Activated CD8-positive, alpha-beta T cell treated with anti-CD3 and anti-CD28 coated beads, Interleukin-2, amount 10 ng/mL, durations not matched to agents 7 days and 5 days (primary cell): ENCODE results near the gene FARP1. TPM values are rescaled to one million over a fixed set of nuclear protein-coding genes. Genes with fewer than 3 reads are reported as not detected.

Source experiments
- ATAC-seq: fragments of 150-1000 bp; cut with Tn5 transposase; one replicate; pipeline ENCODE4 v1.10.0; 2021; ENCODE audit warnings: moderate library complexity
- CTCF ChIA-PET: fragments of 350-600 bp; sonication (Branson Sonifier 250); formaldehyde crosslinking; loops from one replicate; lab custom pipeline; 2021; ENCODE audit warnings: antibody characterized with exemption; lab: Charles Lee
- POLR2A ChIA-PET: fragments of 350-600 bp; sonication (Branson Sonifier 250); formaldehyde crosslinking; loops from one replicate; lab custom pipeline; 2021; ENCODE audit warnings: antibody characterized with exemption; lab: Charles Lee
- DNase-seq: peaks from one replicate; pipeline ENCODE4 v3.0.0-alpha.2; 2020
- H3K27ac Mint-ChIP-seq: one replicate; pipeline ENCODE4 v1.8.0; 2021; ENCODE audit warnings: mild to moderate bottlenecking, mixed read lengths
- H3K27me3 Mint-ChIP-seq: one replicate; pipeline ENCODE4 v1.8.0; 2021; ENCODE audit warnings: low read depth, mixed read lengths
- H3K36me3 Mint-ChIP-seq: one replicate; pipeline ENCODE4 v1.8.0; 2021; ENCODE audit warnings: low read depth, mixed read lengths
- H3K4me1 Mint-ChIP-seq: one replicate; pipeline ENCODE4 v1.8.0; 2021; ENCODE audit warnings: low read depth, mixed read lengths
- H3K4me3 Mint-ChIP-seq: one replicate; pipeline ENCODE4 v1.8.0; 2021; ENCODE audit warnings: mild to moderate bottlenecking, mixed read lengths
- H3K9me3 Mint-ChIP-seq: one replicate; pipeline ENCODE4 v1.8.0; 2022; ENCODE audit warnings: mixed read lengths; ENCODE audit not compliant: insufficient read depth
- total RNA-seq, 2 experiments: library from RNA; stranded (reverse); gene quantifications; one replicate each; pipeline ENCODE4 v1.2.3, GENCODE V29; 2021

Gene FARP1
- total RNA-seq, 2 experiments from 2014 or later, result 1.1 to 1.2 TPM

DNA sequence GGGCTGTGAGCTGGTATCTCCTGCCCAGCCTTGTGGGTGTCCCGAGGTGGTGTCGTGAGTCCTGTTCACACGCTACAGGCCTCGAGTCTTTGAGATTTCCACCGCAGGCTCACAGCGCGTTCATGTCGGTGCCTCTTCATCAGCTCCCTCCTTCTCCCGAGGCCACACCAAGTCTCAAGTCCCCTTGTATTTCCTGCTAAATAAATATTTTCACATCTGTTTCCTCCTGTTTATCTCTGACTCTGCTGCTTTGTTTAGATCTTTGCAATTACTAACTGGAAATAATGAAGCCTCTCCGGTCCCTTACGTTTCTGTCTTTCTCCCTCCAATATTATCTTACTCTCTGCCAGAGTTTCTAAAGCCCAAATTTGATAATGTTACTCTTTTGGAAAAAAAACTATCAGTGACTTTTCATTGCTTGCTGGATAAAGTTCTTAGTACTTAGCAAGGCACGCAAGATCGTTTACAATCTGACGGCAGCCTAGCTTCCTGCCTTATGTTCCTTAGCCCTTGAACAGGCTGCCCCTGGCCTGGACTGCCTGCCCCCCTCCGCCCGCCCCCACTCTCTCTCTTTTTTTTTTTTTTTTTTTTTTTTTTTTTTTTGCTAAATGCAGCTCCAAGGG, 164.7 kb downstream of the FARP1 start:
- peaks cover 7% of the 10 kb centered on the region for H3K27me3 Mint-ChIP-seq
- no peak overlapping the region for H3K4me3 Mint-ChIP-seq
- DNase-seq, result no peak
- POLR2A ChIA-PET, result no interaction called here
- no peaks in the 10 kb centered on the region for H3K36me3 Mint-ChIP-seq
- CTCF ChIA-PET, result no interaction called here
- H3K27ac Mint-ChIP-seq, result no peak overlapping the region
- no peaks in the 10 kb centered on the region for H3K9me3 Mint-ChIP-seq
- no peak for ATAC-seq
- no peaks in the 10 kb centered on the region for H3K4me1 Mint-ChIP-seq

- no peaks in the 10 kb centered on the region for H3K36me3 Mint-ChIP-seq
- H3K4me3 Mint-ChIP-seq, result no peak overlapping the region
- peaks cover 3% of the 10 kb centered on the region for H3K27me3 Mint-ChIP-seq
- ChIA-PET POLR2A (no interaction called here), CTCF (no interaction called here)
- no peak for DNase-seq
- no peaks in the 10 kb centered on the region for H3K9me3 Mint-ChIP-seq
- ATAC-seq, result no peak
- no peak overlapping the region for H3K27ac Mint-ChIP-seq
- no peaks in the 10 kb centered on the region for H3K4me1 Mint-ChIP-seq
Observed at GRCh38 chr13:98308086-98308911, 165.4 kb downstream of the FARP1 start.

- Mint-ChIP-seq H3K27me3 (peaks cover 3% of the 10 kb centered on the region), H3K4me1 (no peaks in the 10 kb centered on the region), H3K27ac (no peak overlapping the region), H3K36me3 (no peaks in the 10 kb centered on the region), H3K9me3 (no peaks in the 10 kb centered on the region), H3K4me3 (no peak overlapping the region)
- DNase-seq (no peak), ATAC-seq (no peak)
- CTCF ChIA-PET, result no interaction called here
- POLR2A ChIA-PET, result no interaction called here
Observed at GRCh38 chr13:98309569-98310335, 166.9 kb downstream of the FARP1 start.

DNA sequence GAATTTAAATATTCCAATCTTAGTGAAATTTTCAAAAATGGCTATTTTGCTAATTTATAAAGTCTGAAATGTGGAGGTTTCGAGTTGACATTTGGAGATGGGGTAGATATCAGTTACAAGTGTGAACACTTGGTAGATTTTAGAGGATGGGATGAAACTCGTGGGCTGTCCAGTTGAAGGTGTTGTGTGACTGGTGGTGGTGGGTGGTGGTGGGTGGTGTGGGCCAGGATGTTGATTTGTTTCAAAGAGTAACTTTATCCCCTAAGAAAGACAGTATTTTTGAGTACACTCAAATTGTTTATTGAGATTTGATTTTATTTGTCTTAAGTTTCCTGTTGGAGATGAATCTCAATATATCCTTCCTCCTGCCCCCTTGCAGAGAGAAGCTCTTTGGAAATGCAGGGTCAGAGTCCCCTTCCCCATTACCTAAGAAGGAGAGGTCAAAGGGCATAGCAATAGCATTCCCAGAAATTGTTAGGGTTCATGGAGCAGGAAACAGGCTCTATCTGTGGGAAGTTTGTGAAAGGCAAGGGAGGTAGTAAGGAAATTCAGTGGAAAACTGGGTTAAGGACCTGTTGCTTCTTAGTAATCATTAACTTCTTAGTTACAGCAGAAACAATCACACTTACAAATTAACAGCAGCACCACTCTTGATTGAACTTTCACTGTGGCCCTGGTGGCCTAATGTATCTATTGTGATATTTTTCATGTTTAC, 167.7 kb downstream of the FARP1 start:
- no peaks in the 10 kb centered on the region for H3K9me3 Mint-ChIP-seq
- no peak overlapping the region for H3K4me3 Mint-ChIP-seq
- H3K36me3 Mint-ChIP-seq, result no peaks in the 10 kb centered on the region
- no peaks in the 10 kb centered on the region for H3K4me1 Mint-ChIP-seq
- CTCF ChIA-PET, result interaction anchor here (0.9 kb wide), 1 partner anchor 32 kb away, joined by 3 read pairs; no protein-coding TSS in a partner anchor
- no peak for DNase-seq
- POLR2A ChIA-PET, result no interaction called here
- no peak overlapping the region for H3K27ac Mint-ChIP-seq
- no peak for ATAC-seq
- peaks cover 2% of the 10 kb centered on the region for H3K27me3 Mint-ChIP-seq

GRCh38 chr13:98311200-98311548, 168.3 kb downstream of the FARP1 start:
- Mint-ChIP-seq H3K9me3 (no peaks in the 10 kb centered on the region), H3K36me3 (no peaks in the 10 kb centered on the region), H3K27ac (no peak overlapping the region), H3K4me3 (no peak overlapping the region), H3K27me3 (no peaks in the 10 kb centered on the region), H3K4me1 (no peaks in the 10 kb centered on the region)
- ChIA-PET CTCF (interaction anchor here (0.9 kb wide), 1 partner anchor 33 kb away, joined by 3 read pairs; no protein-coding TSS in a partner anchor), POLR2A (no interaction called here)
- ATAC-seq (no peak), DNase-seq (no peak)

- no peaks in the 10 kb centered on the region for H3K9me3 Mint-ChIP-seq
- H3K4me3 Mint-ChIP-seq, result no peak overlapping the region
- H3K4me1 Mint-ChIP-seq, result no peaks in the 10 kb centered on the region
- ChIA-PET POLR2A (no interaction called here), CTCF (no interaction called here)
- H3K27me3 Mint-ChIP-seq, result no peaks in the 10 kb centered on the region
- no peak for ATAC-seq
- DNase-seq, result no peak
- H3K36me3 Mint-ChIP-seq, result no peaks in the 10 kb centered on the region
- no peak overlapping the region for H3K27ac Mint-ChIP-seq
Observed at GRCh38 chr13:98312606-98313005, 169.7 kb downstream of the FARP1 start.

DNA sequence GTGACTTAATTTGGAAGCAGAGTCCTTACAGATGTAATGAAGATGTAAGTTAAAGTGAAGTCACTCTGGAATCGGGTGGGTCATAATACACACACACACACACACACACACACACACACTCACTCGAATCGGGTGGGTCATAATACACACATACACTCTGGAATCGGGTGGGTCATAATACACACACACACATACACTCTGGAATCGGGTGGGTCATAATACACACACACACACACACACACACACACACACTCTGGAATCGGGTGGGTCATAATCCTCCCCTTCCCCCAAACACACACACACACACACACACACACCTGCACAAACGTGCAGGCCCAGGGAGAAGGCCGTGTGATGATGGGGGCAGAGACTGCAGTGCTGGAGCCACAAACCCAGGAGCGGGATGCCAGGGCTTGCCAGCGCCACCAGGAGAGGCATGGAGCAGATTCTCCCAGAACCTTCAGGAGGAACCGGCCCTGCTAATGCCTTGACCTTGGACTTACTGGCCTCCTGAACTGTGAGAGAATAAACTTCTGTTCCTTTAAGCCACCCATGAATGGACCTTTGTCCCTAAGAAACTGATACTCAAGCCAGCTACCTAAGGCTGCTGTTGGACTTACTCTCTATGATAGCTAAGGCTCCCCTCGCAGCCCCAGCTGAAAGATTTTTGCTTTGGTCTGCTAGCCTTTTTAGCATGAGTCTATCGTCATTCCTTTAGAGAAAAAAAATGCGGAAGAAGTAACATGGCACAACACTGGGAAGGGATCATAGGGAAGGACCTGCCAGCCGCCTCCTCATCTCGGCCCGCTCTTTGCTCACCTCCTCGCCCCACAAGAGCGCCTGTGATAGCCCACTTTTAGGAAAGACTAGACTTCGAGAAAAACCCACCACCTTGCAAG, 170.4 kb downstream of the FARP1 start:
- H3K4me3 Mint-ChIP-seq, result no peak overlapping the region
- DNase-seq, result no peak
- CTCF ChIA-PET, result no interaction called here
- no peaks in the 10 kb centered on the region for H3K9me3 Mint-ChIP-seq
- POLR2A ChIA-PET, result no interaction called here
- ATAC-seq, result no peak
- H3K36me3 Mint-ChIP-seq, result no peaks in the 10 kb centered on the region
- H3K4me1 Mint-ChIP-seq, result no peaks in the 10 kb centered on the region
- no peaks in the 10 kb centered on the region for H3K27me3 Mint-ChIP-seq
- H3K27ac Mint-ChIP-seq, result no peak overlapping the region

GRCh38 chr13:98313922-98314292, 171.0 kb downstream of the FARP1 start:
- Mint-ChIP-seq H3K27ac (no peak overlapping the region), H3K4me1 (no peaks in the 10 kb centered on the region), H3K27me3 (no peaks in the 10 kb centered on the region), H3K36me3 (no peaks in the 10 kb centered on the region), H3K4me3 (no peak overlapping the region), H3K9me3 (no peaks in the 10 kb centered on the region)
- no peak for DNase-seq
- no peak for ATAC-seq
- CTCF ChIA-PET, result no interaction called here
- POLR2A ChIA-PET, result no interaction called here

DNA sequence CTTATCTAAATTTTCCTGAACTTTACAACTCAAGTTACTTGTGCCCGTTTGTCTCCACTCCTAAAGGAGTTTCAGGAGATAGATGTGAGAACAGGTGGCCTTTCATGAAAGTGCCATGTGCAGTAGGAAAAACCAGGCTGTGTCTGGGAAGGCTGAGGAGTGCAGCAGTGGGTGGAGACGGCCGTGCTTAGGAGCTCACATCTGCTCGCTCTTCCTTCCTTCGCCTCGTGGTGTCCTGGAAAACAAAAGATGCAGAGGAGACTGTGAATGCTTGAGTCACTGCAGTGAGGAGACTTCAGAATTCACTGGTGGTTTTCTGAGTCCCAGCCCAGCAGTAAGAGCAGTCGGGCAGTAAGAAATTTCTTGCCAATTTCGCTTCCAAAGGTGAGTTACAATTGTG, 172.6 kb downstream of the FARP1 start:
- CTCF ChIA-PET, result no interaction called here
- ATAC-seq (no peak), DNase-seq (no peak)
- POLR2A ChIA-PET, result no interaction called here
- Mint-ChIP-seq H3K4me1 (no peaks in the 10 kb centered on the region), H3K9me3 (no peaks in the 10 kb centered on the region), H3K4me3 (no peak overlapping the region), H3K27me3 (no peaks in the 10 kb centered on the region), H3K27ac (no peak overlapping the region), H3K36me3 (no peaks in the 10 kb centered on the region)

DNA sequence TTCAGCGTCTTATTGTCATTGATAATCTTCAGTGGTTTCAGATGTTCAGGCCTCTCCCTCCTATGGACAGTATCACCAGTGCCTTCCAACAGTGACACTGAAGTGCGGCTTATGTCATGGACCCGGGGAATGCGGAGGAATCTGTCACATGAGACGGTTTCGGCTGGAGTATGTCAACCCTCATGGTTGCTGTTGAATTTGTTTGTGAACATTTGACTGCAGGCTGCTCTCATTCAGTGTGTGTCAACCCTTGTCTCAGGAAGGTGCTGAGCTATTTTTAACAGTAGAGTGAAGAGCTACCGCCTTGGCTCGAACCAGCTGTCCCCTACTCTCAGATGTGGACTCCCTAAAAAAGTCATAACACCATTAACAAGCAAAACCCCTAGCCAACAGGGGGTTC, 173.0 kb downstream of the FARP1 start:
- CTCF ChIA-PET, result no interaction called here
- no peak for DNase-seq

GRCh38 chr13:98317573-98318171, 174.8 kb downstream of the FARP1 start:
- H3K4me3 Mint-ChIP-seq, result no peak overlapping the region
- CTCF ChIA-PET, result no interaction called here

More for the DNA sequence above, 173.0 kb downstream of the FARP1 start:
- no peak overlapping the region for H3K27ac Mint-ChIP-seq
- no peaks in the 10 kb centered on the region for H3K9me3 Mint-ChIP-seq
- no peak overlapping the region for H3K4me3 Mint-ChIP-seq
- no peaks in the 10 kb centered on the region for H3K36me3 Mint-ChIP-seq
- no peaks in the 10 kb centered on the region for H3K4me1 Mint-ChIP-seq
- POLR2A ChIA-PET, result no interaction called here
- ATAC-seq, result no peak
- H3K27me3 Mint-ChIP-seq, result no peaks in the 10 kb centered on the region

More at GRCh38 chr13:98317573-98318171, 174.8 kb downstream of the FARP1 start:
- Mint-ChIP-seq H3K27ac (no peak overlapping the region), H3K36me3 (no peaks in the 10 kb centered on the region), H3K27me3 (peaks cover 3% of the 10 kb centered on the region), H3K9me3 (no peaks in the 10 kb centered on the region), H3K4me1 (no peaks in the 10 kb centered on the region)
- POLR2A ChIA-PET, result no interaction called here
- DNase-seq, result no peak
- no peak for ATAC-seq
